ENCODE measurements around the gene KBTBD12. TPM values are rescaled to one million over a fixed set of nuclear protein-coding genes. Genes with fewer than 3 reads are reported as not detected.

KBTBD12 gene
- polyA plus RNA-seq, 1 of the 3 experiments (the other 2 are of a cell fraction): not detected

DNA sequence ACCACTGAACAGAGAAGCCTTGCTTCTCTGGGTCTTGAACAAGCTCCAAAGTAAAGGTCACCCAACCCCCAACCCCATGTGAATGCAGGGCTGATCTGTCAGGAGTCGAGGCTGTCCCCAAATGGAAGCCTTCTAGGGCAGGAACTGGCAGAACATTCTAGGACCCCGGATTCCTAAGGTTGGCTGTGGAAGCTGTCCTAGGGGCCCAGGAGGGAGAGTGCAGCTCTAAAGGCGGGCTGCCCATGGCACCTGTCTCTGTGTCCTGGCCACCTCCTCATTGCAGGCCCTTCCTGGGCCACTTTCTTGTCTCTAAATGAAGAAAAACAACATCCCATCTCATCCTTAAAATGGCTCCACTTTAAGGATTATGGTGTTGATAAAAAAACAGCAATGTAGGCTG, 83.6 kb downstream of the KBTBD12 start:
- DNase-seq: no peak
- Histone ChIP-seq H4K20me1 (ENCODE audit: insufficient read depth) (no peaks in the 10 kb centered on the region), H3K27me3 (ENCODE audit: insufficient read depth) (no peaks in the 10 kb centered on the region), H3K4me1 (ENCODE audit: control insufficient read depth in 1 of 2, insufficient read depth in 2 of 2, low read depth in 1 of 2, low read length in 1 of 2) (peaks cover 0 to 16% of the 10 kb centered on the region in 2 experiments; a peak in 1 of 4 replicates), H3K4me3 (ENCODE audit: low read depth in 2 of 2, low read length in 1 of 2) (no peak overlapping the region), H3K9me3 (no peaks in the 10 kb centered on the region), H3K27ac (ENCODE audit: low read depth in 2 of 2, low read length in 1 of 2) (no peak overlapping the region), H3K9me2 (no peaks in the 10 kb centered on the region), H3F3A (replicated peaks; ENCODE audit: insufficient read depth) (no peaks in the 10 kb centered on the region), H3K79me2 (ENCODE audit: insufficient read depth) (no peaks in the 10 kb centered on the region), H3K4me2 (no peak overlapping the region), H3K36me3 (replicated peaks in 1 of 2; ENCODE audit: control insufficient read depth in 1 of 2, insufficient read depth in 2 of 2, low read length in 1 of 2) (no peaks in the 10 kb centered on the region), H3K9ac (no peak overlapping the region), H2AFZ (ENCODE audit: low read depth) (no peak overlapping the region)
- ChIA-PET CTCF (no interaction called here), POLR2A (no interaction called here)
- 36% methylated on average over 3 of the region's 3 CpGs for WGBS (ENCODE audit: low lambda C conversion rate)
- no peak for TF ChIP-seq MEF2A (IDR thresholded peaks at IDR 0.05; ENCODE audit: borderline replicate concordance, low read depth)
- no peak for TF ChIP-seq FOXM1 (IDR thresholded peaks at IDR 0.05; ENCODE audit: low read depth)
- no peak for TF ChIP-seq GATA2 (CRISPR knock-in tag; IDR thresholded peaks at IDR 0.05)
- TF ChIP-seq, protein P1, sequence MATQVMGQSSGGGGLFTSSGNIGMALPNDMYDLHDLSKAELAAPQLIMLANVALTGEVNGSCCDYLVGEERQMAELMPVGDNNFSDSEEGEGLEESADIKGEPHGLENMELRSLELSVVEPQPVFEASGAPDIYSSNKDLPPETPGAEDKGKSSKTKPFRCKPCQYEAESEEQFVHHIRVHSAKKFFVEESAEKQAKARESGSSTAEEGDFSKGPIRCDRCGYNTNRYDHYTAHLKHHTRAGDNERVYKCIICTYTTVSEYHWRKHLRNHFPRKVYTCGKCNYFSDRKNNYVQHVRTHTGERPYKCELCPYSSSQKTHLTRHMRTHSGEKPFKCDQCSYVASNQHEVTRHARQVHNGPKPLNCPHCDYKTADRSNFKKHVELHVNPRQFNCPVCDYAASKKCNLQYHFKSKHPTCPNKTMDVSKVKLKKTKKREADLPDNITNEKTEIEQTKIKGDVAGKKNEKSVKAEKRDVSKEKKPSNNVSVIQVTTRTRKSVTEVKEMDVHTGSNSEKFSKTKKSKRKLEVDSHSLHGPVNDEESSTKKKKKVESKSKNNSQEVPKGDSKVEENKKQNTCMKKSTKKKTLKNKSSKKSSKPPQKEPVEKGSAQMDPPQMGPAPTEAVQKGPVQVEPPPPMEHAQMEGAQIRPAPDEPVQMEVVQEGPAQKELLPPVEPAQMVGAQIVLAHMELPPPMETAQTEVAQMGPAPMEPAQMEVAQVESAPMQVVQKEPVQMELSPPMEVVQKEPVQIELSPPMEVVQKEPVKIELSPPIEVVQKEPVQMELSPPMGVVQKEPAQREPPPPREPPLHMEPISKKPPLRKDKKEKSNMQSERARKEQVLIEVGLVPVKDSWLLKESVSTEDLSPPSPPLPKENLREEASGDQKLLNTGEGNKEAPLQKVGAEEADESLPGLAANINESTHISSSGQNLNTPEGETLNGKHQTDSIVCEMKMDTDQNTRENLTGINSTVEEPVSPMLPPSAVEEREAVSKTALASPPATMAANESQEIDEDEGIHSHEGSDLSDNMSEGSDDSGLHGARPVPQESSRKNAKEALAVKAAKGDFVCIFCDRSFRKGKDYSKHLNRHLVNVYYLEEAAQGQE (IDR thresholded peaks at IDR 0.05; ENCODE audit: low read depth, low read length): no peak
- no peak for TF ChIP-seq TEAD4 (IDR thresholded peaks at IDR 0.05; ENCODE audit: borderline replicate concordance, insufficient read depth)
- no peak for TF ChIP-seq YY1 (IDR thresholded peaks at IDR 0.05; ENCODE audit: low read depth)
- TF ChIP-seq NRF1 (IDR thresholded peaks at IDR 0.05; ENCODE audit: low read depth, low read length): no peak

DNA sequence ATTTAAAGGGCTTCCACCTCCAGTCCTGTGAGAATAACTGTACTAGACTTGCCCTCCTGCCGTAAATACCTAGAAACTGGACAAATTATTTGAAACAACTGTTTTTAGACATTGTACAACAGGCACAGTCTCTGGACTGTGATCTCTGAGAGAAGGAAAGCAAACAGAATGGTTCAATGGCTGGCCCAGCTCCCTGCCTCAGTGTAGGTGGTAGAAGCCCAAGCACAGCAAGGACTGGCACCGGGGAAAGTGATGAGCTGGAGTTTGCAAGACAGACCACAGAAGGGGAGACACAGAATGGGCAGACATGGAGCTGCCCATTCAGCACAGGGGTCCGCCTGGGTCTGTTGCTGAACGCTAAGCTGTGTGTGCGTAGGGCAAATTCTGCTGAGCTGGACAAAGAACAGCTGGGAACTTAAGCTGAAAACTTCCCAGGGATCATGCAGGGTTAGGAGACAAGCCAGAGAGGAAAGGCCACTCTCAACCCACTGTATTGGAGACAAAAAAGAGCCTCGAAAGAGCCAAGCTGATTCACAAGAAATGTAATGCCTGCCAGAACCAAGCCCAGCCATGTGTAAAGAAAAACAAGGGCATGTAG, 84.6 kb downstream of the KBTBD12 start:
- Histone ChIP-seq H3K79me2 (ENCODE audit: insufficient read depth) (no peaks in the 10 kb centered on the region), H2AFZ (ENCODE audit: low read depth) (no peak overlapping the region)

More for the DNA sequence above, 84.6 kb downstream of the KBTBD12 start:
- Histone ChIP-seq H3K27ac (ENCODE audit: low read depth in 2 of 2, low read length in 1 of 2) (no peak overlapping the region), H3K9me2 (no peaks in the 10 kb centered on the region), H3K9me3 (no peaks in the 10 kb centered on the region), H4K20me1 (ENCODE audit: insufficient read depth) (no peaks in the 10 kb centered on the region), H3K4me1 (ENCODE audit: control insufficient read depth in 1 of 2, insufficient read depth in 2 of 2, low read depth in 1 of 2, low read length in 1 of 2) (peaks cover 0 to 16% of the 10 kb centered on the region in 2 experiments; a peak in 1 of 4 replicates), H3K4me3 (ENCODE audit: low read depth in 2 of 2, low read length in 1 of 2) (no peak overlapping the region), H3K4me2 (no peak overlapping the region), H3K9ac (no peak overlapping the region), H3K27me3 (ENCODE audit: insufficient read depth) (no peaks in the 10 kb centered on the region), H3F3A (replicated peaks; ENCODE audit: insufficient read depth) (no peaks in the 10 kb centered on the region), H3K36me3 (replicated peaks in 1 of 2; ENCODE audit: control insufficient read depth in 1 of 2, insufficient read depth in 2 of 2, low read length in 1 of 2) (no peaks in the 10 kb centered on the region)
- CTCF ChIA-PET: no interaction called here
- WGBS (ENCODE audit: low lambda C conversion rate): 66% methylated on average over 6 of the region's 6 CpGs
- TF ChIP-seq FOXJ3 (CRISPR knock-in tag; IDR thresholded peaks at IDR 0.05) (no peak), ELF1 (IDR thresholded peaks at IDR 0.05) (no peak), POLR2AphosphoS5 (IDR thresholded peaks at IDR 0.05; ENCODE audit: low read depth, low read length) (no peak), NFIC (IDR thresholded peaks at IDR 0.05; ENCODE audit: borderline replicate concordance) (no peak), GATA2 (CRISPR knock-in tag; IDR thresholded peaks at IDR 0.05) (no peak), JUND (IDR thresholded peaks at IDR 0.05) (no peak), FOSL2 (IDR thresholded peaks at IDR 0.05; ENCODE audit: borderline replicate concordance, low read depth) (no peak), SIN3A (IDR thresholded peaks at IDR 0.05; ENCODE audit: borderline replicate concordance, low read depth, low read length) (no peak), SMC3 (IDR thresholded peaks at IDR 0.05; ENCODE audit: low read depth, low read length) (no peak), NRF1 (IDR thresholded peaks at IDR 0.05; ENCODE audit: low read depth, low read length) (no peak), RAD21 (IDR thresholded peaks at IDR 0.05; ENCODE audit: low read length) (no peak), MXI1 (IDR thresholded peaks at IDR 0.05; ENCODE audit: low read depth, low read length) (no peak), YY1 (IDR thresholded peaks at IDR 0.05; ENCODE audit: low read depth) (no peak)
- TF ChIP-seq, protein P2, sequence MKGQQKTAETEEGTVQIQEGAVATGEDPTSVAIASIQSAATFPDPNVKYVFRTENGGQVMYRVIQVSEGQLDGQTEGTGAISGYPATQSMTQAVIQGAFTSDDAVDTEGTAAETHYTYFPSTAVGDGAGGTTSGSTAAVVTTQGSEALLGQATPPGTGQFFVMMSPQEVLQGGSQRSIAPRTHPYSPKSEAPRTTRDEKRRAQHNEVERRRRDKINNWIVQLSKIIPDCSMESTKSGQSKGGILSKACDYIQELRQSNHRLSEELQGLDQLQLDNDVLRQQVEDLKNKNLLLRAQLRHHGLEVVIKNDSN (IDR thresholded peaks at IDR 0.05; ENCODE audit: borderline replicate concordance, low read depth): no peak
- TF ChIP-seq, protein P3, sequence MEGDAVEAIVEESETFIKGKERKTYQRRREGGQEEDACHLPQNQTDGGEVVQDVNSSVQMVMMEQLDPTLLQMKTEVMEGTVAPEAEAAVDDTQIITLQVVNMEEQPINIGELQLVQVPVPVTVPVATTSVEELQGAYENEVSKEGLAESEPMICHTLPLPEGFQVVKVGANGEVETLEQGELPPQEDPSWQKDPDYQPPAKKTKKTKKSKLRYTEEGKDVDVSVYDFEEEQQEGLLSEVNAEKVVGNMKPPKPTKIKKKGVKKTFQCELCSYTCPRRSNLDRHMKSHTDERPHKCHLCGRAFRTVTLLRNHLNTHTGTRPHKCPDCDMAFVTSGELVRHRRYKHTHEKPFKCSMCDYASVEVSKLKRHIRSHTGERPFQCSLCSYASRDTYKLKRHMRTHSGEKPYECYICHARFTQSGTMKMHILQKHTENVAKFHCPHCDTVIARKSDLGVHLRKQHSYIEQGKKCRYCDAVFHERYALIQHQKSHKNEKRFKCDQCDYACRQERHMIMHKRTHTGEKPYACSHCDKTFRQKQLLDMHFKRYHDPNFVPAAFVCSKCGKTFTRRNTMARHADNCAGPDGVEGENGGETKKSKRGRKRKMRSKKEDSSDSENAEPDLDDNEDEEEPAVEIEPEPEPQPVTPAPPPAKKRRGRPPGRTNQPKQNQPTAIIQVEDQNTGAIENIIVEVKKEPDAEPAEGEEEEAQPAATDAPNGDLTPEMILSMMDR (IDR thresholded peaks at IDR 0.05): no peak
- TF ChIP-seq, protein P4, sequence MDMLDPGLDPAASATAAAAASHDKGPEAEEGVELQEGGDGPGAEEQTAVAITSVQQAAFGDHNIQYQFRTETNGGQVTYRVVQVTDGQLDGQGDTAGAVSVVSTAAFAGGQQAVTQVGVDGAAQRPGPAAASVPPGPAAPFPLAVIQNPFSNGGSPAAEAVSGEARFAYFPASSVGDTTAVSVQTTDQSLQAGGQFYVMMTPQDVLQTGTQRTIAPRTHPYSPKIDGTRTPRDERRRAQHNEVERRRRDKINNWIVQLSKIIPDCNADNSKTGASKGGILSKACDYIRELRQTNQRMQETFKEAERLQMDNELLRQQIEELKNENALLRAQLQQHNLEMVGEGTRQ (IDR thresholded peaks at IDR 0.05; ENCODE audit: borderline replicate concordance, low read depth, low read length): no peak
- DNase-seq: no peak
- POLR2A ChIA-PET: no interaction called here
